NCI-H187 (cell line): Measurements from ENCODE around the gene RAB11FIP2.

ENCODE experiments used
- DNase-seq, 2 experiments: peaks; one replicate each; lab custom pipeline; 2025; lab: John Stamatoyannopoulos, UW

Gene RAB11FIP2

DNA sequence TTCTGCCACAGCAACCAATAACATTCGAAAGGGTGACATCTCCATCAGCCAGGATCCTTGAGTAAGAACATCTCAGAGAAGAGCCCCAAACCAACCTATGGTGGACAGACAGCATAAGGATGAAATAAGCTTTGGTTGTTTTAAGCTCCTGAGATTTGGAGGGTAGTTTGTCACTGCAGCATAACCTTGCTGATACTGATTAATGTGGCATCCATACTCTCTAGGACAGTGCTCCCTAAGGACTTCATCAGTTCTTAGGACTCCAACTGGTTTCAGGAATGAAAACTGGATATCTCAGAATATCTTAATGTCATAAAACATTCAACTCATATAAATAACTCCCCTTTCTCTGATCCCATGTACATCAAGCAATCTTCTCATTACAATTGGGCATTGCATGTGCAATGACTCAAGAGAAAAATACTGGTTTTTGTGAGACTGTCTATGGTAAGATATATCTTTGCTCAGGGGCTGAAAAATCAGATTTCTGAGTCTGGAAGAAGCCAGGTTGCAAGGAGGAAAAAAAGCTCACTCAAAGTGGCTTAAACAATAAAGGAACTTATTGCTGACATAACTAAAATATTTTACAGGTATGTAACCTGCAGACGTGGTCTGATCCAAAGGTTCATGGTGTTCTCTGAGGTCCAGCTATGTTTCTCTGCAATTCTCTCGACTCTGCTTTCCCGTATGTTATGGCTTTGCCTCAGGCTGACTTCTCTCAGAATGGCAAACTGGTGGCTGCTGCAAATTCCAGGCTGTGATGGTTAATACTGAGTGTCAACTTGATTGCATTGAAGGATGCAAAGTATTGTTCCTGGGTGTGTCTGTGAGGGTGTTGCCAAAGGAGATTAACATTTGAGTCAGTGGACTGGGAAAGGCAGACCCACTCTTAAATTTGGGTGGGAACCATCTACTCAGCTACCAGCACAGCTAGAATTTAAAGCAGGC is 65.7 kb downstream of the RAB11FIP2 start:
- DNase-seq: no peak

DNA sequence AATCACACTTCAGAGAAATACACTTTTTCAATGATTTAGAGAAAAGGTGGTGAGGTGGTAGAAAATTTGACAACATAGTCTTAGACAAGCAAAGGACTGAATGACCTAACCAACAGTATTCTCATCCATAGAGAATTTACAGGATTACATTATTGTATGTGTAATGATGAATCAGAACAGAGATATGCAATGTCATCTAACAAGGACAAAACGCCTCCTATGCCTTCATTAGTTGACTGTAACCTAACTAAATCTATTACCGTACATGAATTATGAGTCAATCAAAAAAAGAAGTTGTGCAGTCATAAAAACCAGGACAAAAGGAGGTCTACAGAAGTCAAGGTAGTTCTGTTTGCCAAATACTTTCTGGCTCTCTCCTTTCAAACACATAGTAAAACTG is 66.5 kb downstream of the RAB11FIP2 start:
- DNase-seq: no peak

DNA sequence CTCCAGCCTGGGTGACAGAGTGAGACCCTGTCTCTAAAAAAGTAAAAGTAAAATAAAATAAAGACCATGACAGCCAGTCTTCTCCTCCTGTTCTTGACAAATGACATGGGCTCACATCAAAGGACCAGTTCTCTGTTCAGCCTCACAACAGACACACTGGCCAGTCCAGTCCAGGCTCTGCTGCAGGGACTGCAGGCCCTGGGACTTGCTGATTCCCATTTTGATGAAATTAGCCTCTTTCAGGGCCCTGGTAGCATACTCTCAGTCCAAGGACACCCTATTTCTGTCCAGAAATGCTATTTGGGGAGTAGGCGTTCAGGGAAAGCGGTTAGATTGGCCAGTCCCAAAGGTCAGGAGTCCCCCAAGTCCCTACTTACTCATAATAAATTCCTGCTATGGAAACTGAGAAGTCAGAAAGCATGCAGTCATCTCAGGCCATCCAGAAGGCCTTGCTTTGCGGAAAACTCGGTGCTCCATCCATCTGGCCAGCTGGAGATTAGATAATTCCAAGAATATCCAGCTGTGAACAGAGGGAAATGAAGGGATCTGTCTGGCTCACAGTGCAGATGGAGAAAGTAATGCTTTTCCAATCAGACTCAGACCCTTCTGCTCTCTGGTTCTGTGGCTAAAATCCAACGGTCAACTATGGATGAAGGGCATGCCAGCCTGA is 74.4 kb downstream of the RAB11FIP2 start:
- no peak for DNase-seq

DNA sequence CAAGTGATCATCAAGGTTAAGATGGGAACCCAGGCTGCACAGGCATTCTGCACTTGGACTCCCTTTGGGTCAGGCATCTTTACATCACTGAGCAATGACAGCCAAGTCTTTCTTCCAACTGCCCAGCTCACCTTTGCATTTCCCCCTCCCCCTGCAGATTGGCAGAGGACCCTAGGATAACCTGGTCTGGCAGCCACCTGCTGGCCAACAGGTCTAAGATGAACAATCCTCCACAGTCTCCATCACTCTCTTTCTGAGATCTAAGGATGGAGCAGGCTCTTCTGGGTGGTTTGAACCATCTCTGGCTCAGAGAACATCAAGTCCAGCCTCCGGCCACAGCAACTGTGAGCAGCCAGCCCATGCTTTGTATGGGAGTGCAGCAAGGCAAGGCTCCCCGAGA is 75.8 kb downstream of the RAB11FIP2 start:
- DNase-seq: no peak

DNA sequence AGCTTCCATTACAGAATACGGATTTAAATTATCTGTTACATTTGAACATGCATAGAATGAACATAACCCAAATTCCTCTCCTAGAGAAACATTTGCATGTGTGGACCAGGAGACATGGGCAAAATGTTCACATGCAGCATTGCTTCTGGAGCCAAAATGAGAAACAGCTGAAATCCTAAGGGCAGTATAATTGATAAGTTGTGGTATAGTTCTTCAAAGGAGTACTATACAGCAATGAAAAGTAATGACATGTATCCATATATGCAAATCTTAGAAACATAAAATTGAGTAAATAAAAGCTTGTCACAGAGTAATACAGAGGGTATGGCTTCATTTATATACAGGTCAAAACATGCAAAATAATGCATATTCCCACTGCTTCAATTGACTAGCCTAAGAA is 77.1 kb downstream of the RAB11FIP2 start:
- DNase-seq: no peak

DNA sequence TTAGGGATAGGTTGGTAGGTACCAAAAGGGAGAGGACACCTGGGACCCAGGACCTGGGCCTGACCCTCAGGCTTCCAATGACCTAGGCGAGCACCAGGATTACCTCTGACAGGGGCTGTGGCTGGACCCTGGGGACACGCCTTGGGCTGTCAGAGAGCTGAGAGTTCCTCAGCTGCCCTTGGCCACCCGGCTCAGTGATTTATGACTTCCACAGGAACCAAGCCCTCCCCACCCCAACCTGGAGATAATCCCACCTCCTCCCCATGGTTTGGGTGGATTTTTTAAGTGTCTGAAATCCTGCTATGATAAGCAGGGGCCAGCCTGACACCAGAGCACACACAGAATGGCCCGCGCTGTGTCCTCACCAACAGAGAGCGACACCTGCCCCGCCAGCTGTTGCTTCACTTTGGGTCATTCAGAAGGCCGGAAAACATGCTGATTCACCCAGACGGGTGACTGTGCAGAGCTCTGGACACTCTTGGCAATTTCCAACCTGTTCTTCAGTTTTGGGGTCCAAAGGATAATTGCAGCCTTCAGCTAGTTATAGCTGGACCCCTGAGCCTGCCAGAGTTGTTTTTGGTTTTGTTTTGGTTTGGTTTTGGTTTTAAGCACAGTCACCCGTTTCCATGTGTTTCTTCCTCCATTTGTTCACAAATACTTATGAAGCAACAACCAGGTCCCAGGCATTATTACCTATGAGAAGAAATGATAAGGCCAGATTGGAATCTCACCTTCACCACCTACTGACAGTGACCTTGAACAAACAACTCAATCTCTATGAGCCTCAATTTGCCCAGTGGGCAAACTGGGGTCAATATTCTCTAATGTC is 78.2 kb downstream of the RAB11FIP2 start:
- no peak for DNase-seq

DNA sequence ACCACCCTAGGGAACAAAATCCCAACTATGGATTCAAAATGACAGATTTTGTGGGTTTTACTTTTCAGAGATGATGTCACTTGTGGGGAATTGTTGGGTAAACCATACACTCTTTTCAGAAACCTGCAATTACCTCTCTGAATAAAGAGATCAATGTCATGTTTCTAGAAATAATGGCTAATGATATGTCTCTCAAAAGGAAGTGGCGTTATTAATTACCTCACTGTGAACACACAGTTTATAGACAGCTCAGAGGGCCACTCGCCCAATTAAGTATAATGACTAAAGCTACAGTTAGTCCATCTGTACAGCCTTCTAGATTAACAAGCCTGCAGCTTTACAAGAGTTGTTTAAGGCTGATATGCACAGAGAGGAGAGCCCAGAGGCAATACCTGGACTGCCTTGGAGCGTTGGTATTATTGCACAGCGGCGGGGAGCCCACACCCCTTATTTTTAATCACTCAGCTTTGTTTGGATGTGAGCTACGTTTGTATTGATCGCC is 79.5 kb downstream of the RAB11FIP2 start:
- no peak for DNase-seq

DNA sequence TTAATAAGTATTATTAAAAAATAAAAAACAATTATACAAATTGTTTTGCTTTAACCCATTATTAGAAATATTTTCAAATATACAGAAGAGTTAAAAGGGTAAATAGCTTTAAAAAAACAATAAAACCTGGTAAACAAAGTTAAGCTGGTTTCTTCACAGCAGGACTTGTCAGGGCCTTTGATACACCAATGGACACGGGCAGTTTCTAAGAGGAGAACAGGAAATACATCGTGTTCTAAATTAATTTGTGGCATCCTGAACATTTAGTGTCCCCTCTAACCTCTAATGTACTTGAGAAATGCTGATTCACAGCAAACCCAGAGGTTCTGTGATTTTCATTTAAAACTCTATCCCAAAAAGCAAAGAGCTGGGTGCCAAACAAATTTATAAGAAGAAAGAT is 80.8 kb downstream of the RAB11FIP2 start:
- DNase-seq: no peak

DNA sequence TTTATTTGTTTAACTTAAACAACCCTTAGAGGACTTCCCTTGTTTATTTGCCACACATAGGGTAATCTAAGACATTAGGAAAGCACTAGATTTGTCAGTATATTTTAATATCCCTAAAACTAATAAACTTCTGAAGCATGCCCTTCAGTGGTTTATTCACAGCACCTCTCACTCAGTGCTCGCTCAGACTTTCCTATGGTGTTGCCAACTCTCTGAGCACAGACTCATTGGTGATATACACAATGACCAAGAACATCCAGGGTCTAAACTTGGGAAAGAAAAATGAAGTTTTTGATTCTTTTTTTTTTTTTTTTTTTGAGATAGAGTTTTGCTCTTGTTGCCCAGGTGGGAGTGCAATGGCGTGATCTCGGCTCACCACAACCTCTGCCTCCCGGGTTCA is 82.2 kb downstream of the RAB11FIP2 start:
- no peak for DNase-seq

DNA sequence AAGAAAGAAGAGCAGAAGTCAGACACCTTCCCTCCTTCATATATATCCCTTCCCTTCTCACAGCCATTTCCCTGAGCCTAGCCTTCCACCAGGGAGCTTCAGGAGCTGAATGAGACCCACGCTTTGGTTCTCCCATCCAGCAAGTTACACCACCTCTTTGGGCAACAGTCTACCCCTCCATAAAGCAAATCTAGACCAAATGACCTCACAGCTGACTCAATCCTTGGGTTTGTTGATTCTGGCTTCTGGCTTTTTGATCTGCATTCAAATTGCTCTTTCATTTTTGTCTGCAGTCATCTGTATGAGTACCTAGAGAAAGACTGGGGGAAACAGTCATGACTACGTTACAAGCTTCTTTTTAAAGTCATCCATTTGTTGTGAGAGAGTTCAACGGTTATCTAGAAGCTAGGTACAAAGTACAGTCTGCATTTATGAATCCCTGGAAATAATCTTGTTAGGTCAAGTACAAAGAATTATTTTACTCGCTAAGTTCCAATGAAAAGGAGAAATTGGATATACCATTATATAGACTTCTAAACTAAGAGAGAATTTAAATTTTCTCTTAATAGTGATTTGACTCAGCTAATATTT is 86.3 kb downstream of the RAB11FIP2 start:
- no peak for DNase-seq

DNA sequence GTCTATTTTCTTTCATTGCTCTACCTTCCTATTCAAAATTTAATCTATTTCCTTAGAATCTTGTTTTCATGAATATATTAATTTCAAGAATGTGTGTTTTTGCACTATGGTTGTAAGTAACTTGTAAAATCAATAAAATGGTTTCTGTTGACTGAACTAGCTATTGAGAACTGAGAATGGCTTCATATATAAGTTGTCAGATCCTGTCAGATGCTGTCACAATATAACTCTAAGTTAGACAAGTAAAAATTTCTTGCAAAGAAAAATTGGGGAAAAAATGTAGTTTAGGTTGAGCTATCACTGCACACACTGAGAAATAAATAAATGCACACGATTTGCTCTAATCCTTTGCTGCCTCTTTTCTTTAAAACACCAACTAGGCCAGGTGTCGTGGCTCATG is 89.8 kb downstream of the RAB11FIP2 start:
- DNase-seq: no peak

DNA sequence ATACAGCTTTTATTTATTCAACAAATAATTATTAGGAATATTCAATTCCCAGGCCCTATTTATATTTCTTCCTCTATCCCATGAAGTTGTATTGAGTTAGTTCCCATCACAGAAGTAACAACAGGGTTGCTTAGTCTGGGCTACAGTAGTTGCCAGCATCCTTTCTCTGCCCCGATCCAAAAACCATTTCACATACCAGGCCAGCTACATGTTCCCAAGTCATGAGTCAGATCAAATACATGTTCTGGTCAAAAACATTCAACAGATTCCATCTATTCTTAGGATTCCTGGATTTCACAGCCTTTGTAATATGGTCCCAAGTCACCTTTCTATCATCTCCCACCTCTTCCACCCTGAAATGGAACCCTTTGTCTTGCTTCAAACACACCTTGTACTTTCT is 91.6 kb downstream of the RAB11FIP2 start:
- DNase-seq: no peak
